ENCODE results near the gene MIEF2. TPM values are rescaled to one million over a fixed set of nuclear protein-coding genes. Genes with fewer than 3 reads are reported as not detected.
A peak's percentile ranks its signal among the peaks of the same experiment; 100 is the strongest.

MIEF2 gene
- total and polyA plus RNA-seq, 11 donors = 18.8 to 46.9 (median 26.7) TPM

DNA sequence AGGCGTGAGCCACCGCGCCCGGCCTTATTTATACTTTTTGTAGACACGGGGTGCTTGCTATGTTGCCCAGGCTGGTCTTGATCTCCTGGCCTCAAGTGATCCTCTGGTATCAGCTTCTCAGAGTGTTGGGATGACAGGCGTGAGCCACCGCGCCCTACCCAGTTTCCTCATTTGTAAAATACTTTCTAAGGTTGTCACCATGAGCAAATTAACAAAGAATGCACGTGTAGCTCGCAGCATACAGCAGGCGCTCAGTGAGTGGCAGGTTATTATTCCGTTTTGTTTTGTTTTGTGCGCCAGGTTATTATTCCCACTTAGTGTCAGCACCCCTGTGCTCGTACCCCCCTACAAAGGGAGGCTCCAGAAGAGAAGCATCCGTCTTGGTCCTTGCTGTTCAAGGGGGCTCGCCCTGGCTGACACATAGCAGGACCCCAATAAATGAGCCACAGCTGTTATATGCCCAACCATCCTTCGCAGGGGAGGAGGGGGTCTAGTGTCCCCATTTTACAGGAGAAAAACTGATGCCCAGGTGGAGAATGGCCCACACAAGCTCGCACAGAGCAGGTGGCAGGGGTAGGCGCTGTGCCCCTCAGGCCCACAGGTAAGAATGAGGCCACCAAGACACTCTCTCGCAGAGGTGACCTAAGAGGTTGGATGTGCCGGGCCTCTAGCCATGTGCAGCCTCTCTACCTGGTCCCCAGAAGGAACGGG lies 686 bp upstream of the MIEF2 start:
- peak overlapping the region; percentile 78 to 99 (median 95) for H3K27ac ChIP-seq
- WGBS, 4 donors = 65 to 71% (median 68%) methylated on average over 16 to 22 of the region's 22 CpGs
- ATAC-seq (no peak), DNase-seq (no peak)
- H3K4me3 ChIP-seq = peak overlapping the region; percentile 58 to 94 (median 84)
- H3K4me1 ChIP-seq = peaks cover 6 to 62% (median 50%) of the 10 kb centered on the region in 12 donors
- peaks cover 0 to 40% (median 36%) of the 10 kb centered on the region in 9 donors for H3K36me3 ChIP-seq
- H3K9me3 ChIP-seq = no peaks in the 10 kb centered on the region
- intact Hi-C loops (cut with DNase I) = loop anchor here in 8 of 10 donors (2.0 to 10.0 kb wide), 8 partner anchors 13 to 77 kb away; partner anchors contain the start of genes TOP3A (in 5 of the 8), SMCR8 (in 4 of the 8), ALKBH5 (in 2 of the 8) and LLGL1 (in 2 of the 8)
- no peaks in the 10 kb centered on the region for H3K27me3 ChIP-seq
- no peak for TF ChIP-seq POLR2A (IDR thresholded peaks at IDR 0.05)
- TF ChIP-seq, protein P1, sequence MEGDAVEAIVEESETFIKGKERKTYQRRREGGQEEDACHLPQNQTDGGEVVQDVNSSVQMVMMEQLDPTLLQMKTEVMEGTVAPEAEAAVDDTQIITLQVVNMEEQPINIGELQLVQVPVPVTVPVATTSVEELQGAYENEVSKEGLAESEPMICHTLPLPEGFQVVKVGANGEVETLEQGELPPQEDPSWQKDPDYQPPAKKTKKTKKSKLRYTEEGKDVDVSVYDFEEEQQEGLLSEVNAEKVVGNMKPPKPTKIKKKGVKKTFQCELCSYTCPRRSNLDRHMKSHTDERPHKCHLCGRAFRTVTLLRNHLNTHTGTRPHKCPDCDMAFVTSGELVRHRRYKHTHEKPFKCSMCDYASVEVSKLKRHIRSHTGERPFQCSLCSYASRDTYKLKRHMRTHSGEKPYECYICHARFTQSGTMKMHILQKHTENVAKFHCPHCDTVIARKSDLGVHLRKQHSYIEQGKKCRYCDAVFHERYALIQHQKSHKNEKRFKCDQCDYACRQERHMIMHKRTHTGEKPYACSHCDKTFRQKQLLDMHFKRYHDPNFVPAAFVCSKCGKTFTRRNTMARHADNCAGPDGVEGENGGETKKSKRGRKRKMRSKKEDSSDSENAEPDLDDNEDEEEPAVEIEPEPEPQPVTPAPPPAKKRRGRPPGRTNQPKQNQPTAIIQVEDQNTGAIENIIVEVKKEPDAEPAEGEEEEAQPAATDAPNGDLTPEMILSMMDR (IDR thresholded peaks at IDR 0.05) = no peak

- intact Hi-C loops (cut with DNase I) = loop anchor here in 7 of 10 donors (2.0 to 10.0 kb wide), 6 partner anchors 14 to 78 kb away; partner anchors contain the start of genes TOP3A (in 4 of the 7), SMCR8 (in 3 of the 7), ALKBH5 (in 1 of the 7) and LLGL1 (in 1 of the 7)
- H3K4me1 ChIP-seq = peaks cover 6 to 58% (median 49%) of the 10 kb centered on the region in 12 donors
- H3K4me3 ChIP-seq = peak overlapping the region; percentile 58 to 94 (median 84)
- H3K36me3 ChIP-seq = peaks cover 0 to 40% (median 36%) of the 10 kb centered on the region in 9 donors
- ATAC-seq = peak; percentile 59 to 75 (median 68)
- H3K27me3 ChIP-seq = no peaks in the 10 kb centered on the region
- TF ChIP-seq, protein P1 (IDR thresholded peaks at IDR 0.05) = no peak
- TF ChIP-seq POLR2A (IDR thresholded peaks at IDR 0.05) = peak in 1 of 2 donors; percentile 6
- peak; percentile 84 to 92 (median 85) for DNase-seq
- H3K27ac ChIP-seq = peak overlapping the region; percentile 78 to 99 (median 95)
- 0 to 5% (median 2%) methylated on average over 7 to 16 of the region's 16 CpGs for WGBS, 4 donors
- H3K9me3 ChIP-seq = no peaks in the 10 kb centered on the region
Observed at GRCh38 chr17:18261146-18261515, 669 bp downstream of the MIEF2 start.

GRCh38 chr17:18261659-18262058 lies 1.2 kb downstream of the MIEF2 start:
- Histone ChIP-seq H3K4me1 (peaks cover 6 to 53% (median 43%) of the 10 kb centered on the region in 12 donors), H3K9me3 (no peaks in the 10 kb centered on the region), H3K4me3 (peak overlapping the region in 11 of 12 donors; percentile 58 to 94 (median 82)), H3K36me3 (peaks cover 0 to 38% (median 34%) of the 10 kb centered on the region in 9 donors), H3K27me3 (no peaks in the 10 kb centered on the region), H3K27ac (peak overlapping the region; percentile 6 to 99 (median 95))
- WGBS, 4 donors = 64 to 76% (median 71%) methylated on average over 2 to 3 of the region's 3 CpGs
- DNase-seq (no peak), ATAC-seq (no peak)
- intact Hi-C loops (cut with DNase I) = loop anchor here in 7 of 10 donors (2.0 to 10.0 kb wide), 6 partner anchors 15 to 79 kb away; partner anchors contain the start of genes TOP3A (in 4 of the 7), SMCR8 (in 3 of the 7), ALKBH5 (in 1 of the 7) and LLGL1 (in 1 of the 7)
- TF ChIP-seq, protein P1 (IDR thresholded peaks at IDR 0.05) = no peak
- TF ChIP-seq POLR2A (IDR thresholded peaks at IDR 0.05) = no peak

DNA sequence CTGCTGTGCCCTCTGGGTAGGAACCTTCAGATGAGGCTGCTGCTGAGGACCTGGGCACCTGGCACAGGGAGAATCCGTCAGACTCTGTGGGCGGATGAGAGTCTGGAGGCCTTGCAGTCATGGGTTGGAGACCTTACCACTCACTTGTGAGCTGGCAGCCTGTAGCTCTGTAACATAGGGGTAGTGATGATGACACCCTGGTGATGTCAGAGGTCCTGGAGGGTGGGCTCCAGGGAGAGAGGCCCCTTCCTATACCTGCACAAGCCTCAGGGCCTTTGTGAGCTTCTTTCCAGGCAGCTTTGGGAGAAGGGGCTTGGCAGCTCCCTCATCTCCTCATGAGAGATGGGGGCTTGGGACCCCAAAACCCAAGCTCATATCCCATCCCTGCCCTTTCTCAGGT lies 1.6 kb downstream of the MIEF2 start:
- intact Hi-C loops (cut with DNase I) = loop anchor here in 2 of 10 donors (5.0 to 10.0 kb wide), 2 partner anchors 50 to 53 kb away; partner anchors contain the start of genes TOP3A (in 2 of the 2) and SMCR8 (in 1 of the 2)
- TF ChIP-seq, protein P1 (IDR thresholded peaks at IDR 0.05) = no peak
- TF ChIP-seq POLR2A (IDR thresholded peaks at IDR 0.05) = no peak

More for the DNA sequence above, 1.6 kb downstream of the MIEF2 start:
- no peak for DNase-seq
- Histone ChIP-seq H3K9me3 (no peaks in the 10 kb centered on the region), H3K27me3 (no peaks in the 10 kb centered on the region), H3K27ac (peak overlapping the region; percentile 6 to 99 (median 95)), H3K36me3 (peaks cover 0 to 38% (median 34%) of the 10 kb centered on the region in 9 donors), H3K4me1 (peaks cover 3 to 48% (median 39%) of the 10 kb centered on the region in 12 donors), H3K4me3 (peak overlapping the region in 8 of 12 donors; percentile 58 to 94 (median 84))
- WGBS, 4 donors = 62 to 80% (median 76%) methylated on average over 2 of the region's 2 CpGs
- no peak for ATAC-seq
